B cell (primary cell): ENCODE measurements around the gene POGZ. TPM values are rescaled to one million over a fixed set of nuclear protein-coding genes. Genes with fewer than 3 reads are reported as not detected.

Experiments
- ATAC-seq: fragments of 200-7000 bp; cut with Tn5 transposase; one replicate; pipeline ENCODE4 v1.10.0; 2021; ENCODE audit warnings: low read depth, mild to moderate bottlenecking, moderate number of reproducible peaks, moderate library complexity
- CTCF ChIA-PET: fragments of 350-600 bp; sonication (Branson Sonifier 250); formaldehyde crosslinking; loops from one replicate; lab custom pipeline; 2021; ENCODE audit warnings: antibody characterized with exemption, inconsistent platforms; lab: Charles Lee
- POLR2A ChIA-PET: fragments of 350-600 bp; sonication (Branson Sonifier 250); formaldehyde crosslinking; loops from one replicate; lab custom pipeline; 2021; ENCODE audit warnings: antibody characterized with exemption; lab: Charles Lee
- DNase-seq: peaks from one replicate; pipeline ENCODE4 v3.0.0; 2013
- H2AFZ ChIP-seq: 2 replicates; pipeline ENCODE4 v1.6.1; 2012; ENCODE audit warnings: mild to moderate bottlenecking, low read depth, low read length; ENCODE audit not compliant: insufficient read depth, poor library complexity, severe bottlenecking
- H3K27ac ChIP-seq, 2 donors: 1 replicate in 1 of 2; 2 replicates in 1 of 2; pipeline ENCODE4 v1.5.1; 2012 to 2013; ENCODE audit warnings: low read length in 2 of 2, mild to moderate bottlenecking in 2 of 2, moderate library complexity in 1 of 2
- H3K27me3 ChIP-seq, 4 experiments: fragments of 200-600 bp in 1 of 4; sonication (generic) in 1 of 4; replicated peaks in 1 of 4; 1 replicate in 2 of 4; 2 replicates in 2 of 4; pipeline versions ENCODE4 v1.6.1 to v1.7.0; 2013 to 2016; ENCODE audit warnings: low read length in 3 of 4, mild to moderate bottlenecking in 2 of 4, mixed read lengths in 1 of 4, moderate library complexity in 1 of 4; ENCODE audit not compliant: insufficient read depth in 4 of 4, control insufficient read depth in 3 of 4; ENCODE audit errors: control extremely low read depth in 1 of 4
- H3K36me3 ChIP-seq, 2 experiments: replicated peaks in 1 of 2; 1 replicate in 1 of 2; 2 replicates in 1 of 2; pipeline versions ENCODE4 v1.6.1 to v1.7.1; 2013; ENCODE audit warnings: low read length in 1 of 2; ENCODE audit not compliant: insufficient read depth in 2 of 2, control insufficient read depth in 1 of 2; ENCODE audit errors: control extremely low read depth in 1 of 2, extremely low read depth in 1 of 2
- H3K4me1 ChIP-seq, 2 donors: fragments of 200-600 bp in 1 of 2; sonication (generic) in 1 of 2; 1 replicate in 1 of 2; 2 replicates in 1 of 2; pipeline versions ENCODE4 v1.5.1 to v1.6.1; 2013 to 2017; ENCODE audit warnings: low read length in 2 of 2; ENCODE audit not compliant: control insufficient read depth in 2 of 2, insufficient read depth in 2 of 2
- H3K4me2 ChIP-seq: replicated peaks from 2 replicates; pipeline ENCODE3; 2012; ENCODE audit warnings: mild to moderate bottlenecking, low read depth, low read length; ENCODE audit not compliant: poor library complexity, severe bottlenecking
- H3K4me3 ChIP-seq, 5 experiments: fragments of 200-600 bp in 1 of 5; sonication (generic) in 1 of 5; 1 replicate in 3 of 5; 2 replicates in 2 of 5; pipeline versions ENCODE4 v1.5.1 to v1.7.0; 2011 to 2016; ENCODE audit warnings: low read length in 4 of 5, mild to moderate bottlenecking in 4 of 5, low read depth in 2 of 5, control low read depth in 1 of 5, moderate library complexity in 1 of 5; ENCODE audit not compliant: insufficient read depth in 1 of 5; ENCODE audit errors: control extremely low read depth in 1 of 5, extremely low read depth in 1 of 5
- H3K79me2 ChIP-seq: fragments of 200-600 bp; sonication (generic); one replicate; pipeline ENCODE4 v1.6.0; 2016; ENCODE audit warnings: low read length; ENCODE audit not compliant: control insufficient read depth, insufficient read depth
- H3K9ac ChIP-seq: fragments of 200-600 bp; sonication (generic); 2 replicates; pipeline ENCODE4 v1.6.1; 2017; ENCODE audit warnings: mild to moderate bottlenecking, low read length, moderate library complexity
- H3K9me3 ChIP-seq, 3 donors: one replicate each; pipeline versions ENCODE4 v1.6.1 to v1.7.1; 2013; ENCODE audit warnings: low read length in 2 of 3; ENCODE audit not compliant: control insufficient read depth in 2 of 3, insufficient read depth in 1 of 3; ENCODE audit errors: control extremely low read depth in 1 of 3
- H4K20me1 ChIP-seq: 2 replicates; pipeline ENCODE4 v1.6.0; 2012; ENCODE audit warnings: mild to moderate bottlenecking, low read length; ENCODE audit not compliant: insufficient read depth, control insufficient read depth, poor library complexity, severe bottlenecking
- H3K27ac Mint-ChIP-seq: one replicate; pipeline ENCODE4 v1.8.0; 2021; ENCODE audit warnings: mixed read lengths
- H3K27me3 Mint-ChIP-seq: one replicate; pipeline ENCODE4 v1.8.0; 2021; ENCODE audit warnings: mixed read lengths
- H3K4me1 Mint-ChIP-seq: one replicate; pipeline ENCODE4 v1.8.0; 2021; ENCODE audit warnings: mixed read lengths
- H3K4me3 Mint-ChIP-seq: one replicate; pipeline ENCODE4 v1.8.0; 2021; ENCODE audit warnings: mixed read lengths
- H3K9me3 Mint-ChIP-seq: one replicate; pipeline ENCODE4 v1.8.0; 2022; ENCODE audit warnings: mixed read lengths; ENCODE audit not compliant: insufficient read depth
- CTCF ChIP-seq: fragments of 200-600 bp; IDR thresholded peaks from one replicate; pipeline ENCODE4 v1.8.0; 2022; ENCODE audit warnings: antibody characterized with exemption, mild to moderate bottlenecking
- EZH2 ChIP-seq: IDR thresholded peaks from 2 replicates; pipeline ENCODE4 v1.6.1; 2012; ENCODE audit warnings: borderline replicate concordance, low read depth, mild to moderate bottlenecking, moderate library complexity, low read length; ENCODE audit not compliant: insufficient read depth, poor library complexity, severe bottlenecking
- WGBS: methylation state at CpG from one replicate; pipeline ENCODE4 v1.1.5; 2013; ENCODE audit warnings: missing lambda C conversion rate; ENCODE audit not compliant: insufficient coverage; 5-methylcytosine and 5-hydroxymethylcytosine counted together
- intact Hi-C: fragments of 100-400 bp; cut with micrococcal nuclease; formaldehyde crosslinking; loops from one replicate; pipeline ENCODE4 v1.10.0; 2022
- polyA plus RNA-seq: library from polyadenylated mRNA; depleted of rRNA; stranded (reverse); fragments of >200 nt; gene quantifications from 2 replicates; pipeline ENCODE4 v1.2.3, GENCODE V29; 2012
- total RNA-seq, 2 donors: library from RNA; stranded (reverse); fragments of 120-200 nt in 1 of 2; gene quantifications; 1 replicate in 1 of 2; 2 replicates in 1 of 2; pipeline versions ENCODE4 v1.2.3 to v1.2.4, GENCODE V29; 2013 to 2022

Gene POGZ
- total and polyA plus RNA-seq, 2 donors (not counting 1 experiment from before 2014, with no cell fraction given) = 50.2 to 194 TPM

GRCh38 chr1:151458802-151459330, 428 bp downstream of the POGZ start:
- H2AFZ ChIP-seq = peak overlapping the region; percentile 34
- WGBS = under 1% methylated on average over 55 of the region's 77 CpGs

More at GRCh38 chr1:151458802-151459330, 428 bp downstream of the POGZ start:
- Histone ChIP-seq H3K4me3 (peak overlapping the region in 4 of 5 experiments; percentile 52 to 83 (median 68)), H3K9me3 (peaks cover 0 to 1% (median 0%) of the 10 kb centered on the region in 3 donors), H3K4me1 (peaks cover 16 to 27% of the 10 kb centered on the region in 2 donors), H3K79me2 (peaks cover 38% of the 10 kb centered on the region), H3K36me3 (no peaks in the 10 kb centered on the region), H3K27ac (peak overlapping the region; percentile 81 to 84), H3K9ac (peak overlapping the region; percentile 56), H3K27me3 (peaks cover 0 to 16% (median 6%) of the 10 kb centered on the region in 4 experiments), H4K20me1 (no peaks in the 10 kb centered on the region), H3K4me2 (peak overlapping the region; percentile 52)
- Mint-ChIP-seq H3K27ac (peak overlapping the region; percentile 95), H3K27me3 (peaks cover 13% of the 10 kb centered on the region), H3K9me3 (no peaks in the 10 kb centered on the region), H3K4me3 (peak overlapping the region; percentile 89), H3K4me1 (peaks cover 32% of the 10 kb centered on the region)
- peak; percentile 81 for DNase-seq
- no peak for TF ChIP-seq CTCF
- TF ChIP-seq EZH2 = no peak
- POLR2A ChIA-PET = interaction anchor here (0.6 to 1.6 kb wide), 10 partner anchors 10 to 1095 kb away, joined by 3 to 24 read pairs (median 5); partner anchors contain the start of gene RPRD2
- peak; percentile 52 for ATAC-seq
- intact Hi-C loops = loop anchor here (1.0 to 5.0 kb wide), 8 partner anchors 14 to 378 kb away; partner anchors contain the start of genes C2CD4D, CGN, PI4KB and PSMB4
- CTCF ChIA-PET = interaction anchor here (1.9 kb wide), 1 partner anchor 13 kb away, joined by 11 read pairs; no protein-coding TSS in a partner anchor
